Effector CD8-positive, alpha-beta T cell (primary cell): ENCODE data around the gene SLC2A8.

Experiments used
- DNase-seq: peaks from one replicate; lab custom pipeline; 2025; lab: John Stamatoyannopoulos, UW

The SLC2A8 gene

GRCh38 chr9:127382541-127382940, 14.4 kb upstream of the SLC2A8 start:
- DNase-seq = no peak

- DNase-seq = no peak
These were observed 12.8 kb upstream of the SLC2A8 start for GRCh38 chr9:127384016-127384730.

GRCh38 chr9:127384901-127385300, 12.1 kb upstream of the SLC2A8 start:
- no peak for DNase-seq

DNA sequence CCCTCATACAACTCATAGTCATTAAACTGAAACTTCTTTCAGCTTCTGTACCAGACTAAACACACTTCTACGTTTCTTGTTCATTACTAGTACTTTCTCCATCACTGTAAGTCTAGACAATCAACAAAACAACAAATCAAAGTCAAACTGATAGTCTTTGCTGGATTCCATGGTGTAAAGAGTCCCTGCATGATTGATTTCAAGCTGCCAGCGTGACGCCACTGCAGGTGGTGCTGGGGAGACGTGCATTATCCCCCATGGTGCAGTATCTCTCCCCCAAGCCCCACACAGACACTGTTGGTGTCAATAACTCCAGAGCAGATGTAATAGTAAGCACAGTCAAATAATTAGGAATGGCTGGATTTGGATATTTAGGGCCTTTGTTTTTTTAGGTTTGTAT, 10.7 kb upstream of the SLC2A8 start:
- DNase-seq = no peak

- no peak for DNase-seq
These were observed 10.0 kb upstream of the SLC2A8 start for GRCh38 chr9:127386981-127387380.

GRCh38 chr9:127388037-127388855, 8.7 kb upstream of the SLC2A8 start:
- peak; percentile 88 for DNase-seq

- no peak for DNase-seq
These were observed 8.1 kb upstream of the SLC2A8 start for GRCh38 chr9:127388856-127389238.

GRCh38 chr9:127389381-127390247, 7.4 kb upstream of the SLC2A8 start:
- DNase-seq = no peak

GRCh38 chr9:127390248-127390545, 6.8 kb upstream of the SLC2A8 start:
- DNase-seq = no peak

DNA sequence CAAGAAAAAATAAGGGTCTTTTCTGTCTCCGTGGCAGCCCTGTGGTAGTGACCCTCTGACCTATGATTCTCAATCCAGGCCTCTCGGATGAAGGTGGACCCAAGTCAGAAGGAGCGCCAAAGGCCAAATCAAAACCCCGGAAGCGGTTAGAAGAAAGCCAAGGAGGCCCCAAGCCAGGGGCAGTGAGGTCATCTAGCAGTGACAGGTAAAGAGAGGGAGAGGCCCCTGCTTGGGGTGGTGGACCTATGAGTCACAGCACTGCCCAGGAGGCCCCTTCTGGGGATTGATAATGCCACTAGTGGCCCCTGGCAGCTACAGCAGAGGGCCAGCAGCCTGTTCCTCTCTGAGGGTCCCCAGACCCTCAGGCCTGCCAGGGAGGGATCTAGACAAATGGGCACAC, 6.4 kb upstream of the SLC2A8 start:
- no peak for DNase-seq

DNA sequence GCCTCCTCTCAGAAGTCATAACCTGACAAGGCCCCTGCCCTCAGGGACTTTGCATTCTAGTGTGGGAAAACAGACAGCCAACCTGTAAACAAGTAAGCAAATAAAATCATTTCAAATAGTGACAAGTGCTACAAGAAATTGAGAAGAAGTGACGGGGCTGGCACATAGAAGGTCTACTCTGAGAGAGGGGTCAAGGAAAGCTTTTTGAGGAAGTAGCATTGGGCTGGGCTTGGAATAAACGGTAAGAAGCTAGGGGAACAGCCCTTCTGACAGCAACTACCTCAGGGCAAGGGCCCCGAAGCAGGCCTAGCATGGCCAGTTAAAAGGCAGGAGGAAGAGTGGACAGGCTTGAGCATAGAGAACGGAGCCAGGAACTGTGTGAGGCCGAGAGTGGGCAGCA, 4.8 kb upstream of the SLC2A8 start:
- DNase-seq = no peak

DNA sequence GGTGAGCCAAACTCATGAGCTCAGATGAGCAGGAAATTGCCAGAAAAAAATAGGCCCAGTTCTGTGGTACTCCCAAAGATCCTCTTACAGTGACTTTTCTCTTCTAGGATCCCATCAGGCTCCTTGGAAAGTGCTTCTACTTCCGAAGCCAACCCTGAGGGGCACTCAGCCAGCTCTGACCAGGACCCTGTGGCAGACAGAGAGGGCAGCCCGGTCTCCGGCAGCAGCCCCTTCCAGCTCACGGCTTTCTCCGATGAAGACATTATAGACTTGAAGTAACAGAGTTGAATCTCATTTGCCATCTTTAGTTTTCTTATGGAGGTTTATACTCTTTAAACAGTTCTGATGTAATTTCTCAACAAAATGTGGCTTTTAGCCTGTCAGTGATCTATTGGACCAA, 4.0 kb upstream of the SLC2A8 start:
- DNase-seq = no peak

DNA sequence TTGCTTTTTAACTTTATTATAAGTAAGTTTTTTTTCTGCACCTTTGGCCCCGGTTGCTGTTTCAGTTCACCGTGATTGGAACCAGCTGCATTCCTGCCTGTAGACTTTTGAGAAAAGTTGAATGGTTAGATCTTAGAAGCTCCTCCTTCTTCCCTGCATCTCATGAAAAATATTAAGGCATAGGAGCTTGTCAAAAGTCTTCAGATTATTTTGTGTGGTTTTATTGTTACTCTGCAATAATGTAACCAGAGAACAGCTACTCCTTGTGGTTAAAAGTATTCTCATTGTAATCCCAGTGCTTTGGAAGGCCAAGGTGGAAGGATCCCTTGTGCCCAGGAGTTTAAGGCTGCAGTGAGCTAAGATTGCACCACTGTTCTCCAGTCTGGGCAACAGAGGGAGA, 3.3 kb upstream of the SLC2A8 start:
- DNase-seq = no peak

DNA sequence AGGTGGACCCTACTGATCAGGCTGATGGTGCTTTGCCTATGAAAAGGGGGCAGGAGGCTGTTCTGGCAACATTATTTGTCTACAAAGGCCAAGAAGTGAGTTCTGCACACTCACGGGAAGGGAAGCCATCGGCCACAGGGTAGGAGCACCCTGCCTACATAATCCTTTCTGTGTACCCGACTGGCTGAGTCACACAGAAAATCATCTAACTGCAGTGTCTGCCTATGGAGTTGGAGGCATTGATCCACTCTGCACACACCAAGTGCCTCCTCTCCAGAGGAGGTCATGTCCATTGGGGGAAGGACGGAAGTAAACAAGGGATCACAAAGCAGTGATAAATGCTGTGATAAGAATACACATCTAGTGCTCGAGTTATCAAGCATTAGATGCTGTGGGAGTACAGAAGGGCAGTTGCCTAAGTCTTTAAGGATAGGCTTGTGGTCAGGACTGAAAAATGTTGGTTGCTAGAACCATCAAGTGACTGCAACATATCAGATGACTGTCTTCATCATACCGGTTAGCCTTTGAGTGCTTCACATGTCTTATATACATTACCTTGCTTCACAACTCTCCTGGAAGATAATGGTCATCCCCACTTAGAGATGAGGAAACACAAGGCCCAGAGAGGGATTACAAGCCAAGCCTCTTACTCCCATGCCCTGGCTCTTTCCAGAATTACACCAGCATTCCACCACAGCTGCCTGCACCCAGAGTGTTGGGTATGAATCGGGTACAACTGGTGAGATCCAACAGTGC, 1.3 kb upstream of the SLC2A8 start:
- no peak for DNase-seq

GRCh38 chr9:127396253-127396807, 639 bp upstream of the SLC2A8 start:
- DNase-seq = no peak

GRCh38 chr9:127397646-127398274, 791 bp downstream of the SLC2A8 start:
- DNase-seq = no peak

DNA sequence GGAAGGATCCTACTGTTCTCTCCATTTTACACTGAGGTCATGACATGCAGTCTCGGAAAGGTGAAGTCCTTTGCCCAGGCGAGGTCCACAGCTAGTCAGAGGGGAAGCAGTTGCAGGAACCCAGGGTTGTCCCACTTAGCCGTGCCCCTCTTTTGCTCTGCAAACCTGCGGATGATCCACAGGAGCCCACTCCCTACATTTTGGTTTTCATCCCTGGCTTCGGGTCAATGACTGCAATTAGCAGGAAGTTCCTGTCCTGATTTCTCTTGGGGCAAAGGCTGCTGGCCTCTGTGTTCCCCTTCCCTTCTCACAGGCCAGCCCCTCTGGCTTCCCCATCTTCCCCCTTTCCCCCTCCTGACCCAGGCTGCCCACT, 1.3 kb downstream of the SLC2A8 start:
- no peak for DNase-seq

DNA sequence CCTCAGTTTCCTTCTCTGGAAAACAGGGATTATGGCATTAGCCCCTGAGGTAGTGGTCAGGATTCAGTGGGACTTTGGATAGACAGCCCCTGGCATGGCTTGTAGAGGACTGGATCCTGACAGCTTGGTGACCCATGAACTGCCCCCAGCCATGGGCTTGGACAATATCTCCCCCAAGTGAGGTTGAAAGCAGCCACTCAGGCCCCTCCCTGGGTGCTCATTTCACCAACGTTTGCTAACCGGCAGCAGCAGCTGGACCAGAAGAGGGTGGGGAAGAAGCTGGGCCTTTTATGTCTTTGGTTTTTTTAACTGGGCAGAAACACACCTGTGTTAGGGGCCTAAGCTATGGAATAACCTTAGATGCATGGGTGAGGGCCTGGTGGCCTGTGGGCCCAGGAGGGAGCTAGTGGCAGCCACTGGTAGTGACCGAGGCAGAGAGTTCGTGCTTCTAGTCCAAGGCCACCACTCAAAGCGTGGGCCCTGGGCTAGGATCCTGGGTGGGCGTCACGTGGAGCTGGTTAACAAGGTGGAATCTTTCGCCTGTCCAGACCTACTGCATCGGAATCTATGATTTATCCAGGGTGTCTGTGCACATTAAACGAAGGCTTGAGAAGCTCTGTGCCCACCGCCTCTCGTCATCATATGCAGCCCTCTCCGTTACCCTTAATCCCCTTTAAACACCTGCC, 1.9 kb downstream of the SLC2A8 start:
- DNase-seq = no peak

DNA sequence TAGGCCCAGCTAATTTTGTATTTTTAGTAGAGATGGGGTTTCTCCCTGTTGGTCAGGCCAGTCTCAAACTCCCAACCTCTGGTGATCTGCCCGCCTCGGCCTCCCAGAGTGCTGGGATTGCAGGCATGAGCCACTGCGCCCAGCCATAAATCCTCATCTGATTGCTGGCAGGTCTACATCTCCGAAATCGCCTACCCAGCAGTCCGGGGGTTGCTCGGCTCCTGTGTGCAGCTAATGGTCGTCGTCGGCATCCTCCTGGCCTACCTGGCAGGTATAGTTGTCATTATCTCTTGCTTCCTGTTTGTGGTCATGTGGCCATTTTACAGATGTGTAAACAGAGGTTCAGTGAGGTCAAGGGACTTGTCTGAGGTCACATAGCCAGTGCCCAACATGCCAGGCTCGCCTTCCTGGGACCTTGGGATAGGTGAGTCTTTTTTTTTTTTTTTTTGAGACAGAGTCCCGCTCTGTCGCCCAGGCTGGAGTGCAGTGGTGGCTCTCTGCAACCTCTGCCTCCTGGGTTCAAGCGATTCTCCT, 2.8 kb downstream of the SLC2A8 start:
- no peak for DNase-seq

DNA sequence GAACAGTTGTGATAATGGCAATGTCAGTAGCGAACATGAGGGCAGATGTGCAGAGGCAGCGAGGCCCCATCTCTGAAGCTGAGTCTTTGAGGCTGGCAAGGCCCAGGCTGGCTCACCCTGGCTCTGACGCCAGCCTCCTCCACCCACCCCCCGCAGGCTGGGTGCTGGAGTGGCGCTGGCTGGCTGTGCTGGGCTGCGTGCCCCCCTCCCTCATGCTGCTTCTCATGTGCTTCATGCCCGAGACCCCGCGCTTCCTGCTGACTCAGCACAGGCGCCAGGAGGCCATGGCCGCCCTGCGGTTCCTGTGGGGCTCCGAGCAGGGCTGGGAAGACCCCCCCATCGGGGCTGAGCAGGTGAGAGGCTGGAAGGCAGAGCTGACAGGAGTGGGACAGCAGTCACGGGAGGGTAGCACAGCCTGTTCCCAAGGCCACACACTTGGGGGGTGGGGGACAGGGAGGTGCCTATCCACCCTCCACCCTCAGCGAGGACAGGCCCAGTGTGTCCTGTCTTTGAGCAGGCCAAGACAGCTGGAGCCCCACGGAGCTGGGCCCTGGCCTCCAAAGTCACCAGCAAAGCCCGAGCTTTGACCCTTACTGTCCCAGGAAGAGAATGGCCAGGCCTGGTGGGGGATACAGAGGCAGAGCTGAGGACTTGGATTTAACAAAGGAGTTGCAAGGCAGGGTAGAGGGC, 5.6 kb downstream of the SLC2A8 start:
- DNase-seq = no peak
